GM23248 (cell line): ENCODE measurements around the gene UAP1L1.

Experiments
- EZH2 ChIP-seq: fragments of 200-600 bp; sonication (generic); IDR thresholded peaks from 2 replicates; pipeline ENCODE4 v1.6.1; 2018; ENCODE audit warnings: antibody characterized with exemption, mild to moderate bottlenecking; ENCODE audit not compliant: insufficient read depth, poor library complexity, severe bottlenecking
- EZH2phosphoT487 ChIP-seq: fragments of 200-600 bp; sonication (generic); IDR thresholded peaks from 2 replicates; pipeline ENCODE4 v1.6.1; 2018; ENCODE audit warnings: antibody characterized with exemption, moderate library complexity, mild to moderate bottlenecking, low read depth; ENCODE audit not compliant: insufficient read depth

GRCh38 chr9:137130176-137130755 is 52.9 kb downstream of the UAP1L1 start:
- TF ChIP-seq EZH2 (no peak), EZH2phosphoT487 (no peak)
